ENCODE measurements around the gene SERPINB13.
"Not testable (repeated sequence)": the region's sequence is repeated elsewhere in the genome, so short reads cannot be mapped to it uniquely, and the experiment has no call there.

The SERPINB13 gene

GRCh38 chr18:63590966-63591695, 4.0 kb downstream of the SERPINB13 start:
- no peak for DNase-seq

GRCh38 chr18:63591725-63592124, 4.6 kb downstream of the SERPINB13 start:
- DNase-seq = no peak

DNA sequence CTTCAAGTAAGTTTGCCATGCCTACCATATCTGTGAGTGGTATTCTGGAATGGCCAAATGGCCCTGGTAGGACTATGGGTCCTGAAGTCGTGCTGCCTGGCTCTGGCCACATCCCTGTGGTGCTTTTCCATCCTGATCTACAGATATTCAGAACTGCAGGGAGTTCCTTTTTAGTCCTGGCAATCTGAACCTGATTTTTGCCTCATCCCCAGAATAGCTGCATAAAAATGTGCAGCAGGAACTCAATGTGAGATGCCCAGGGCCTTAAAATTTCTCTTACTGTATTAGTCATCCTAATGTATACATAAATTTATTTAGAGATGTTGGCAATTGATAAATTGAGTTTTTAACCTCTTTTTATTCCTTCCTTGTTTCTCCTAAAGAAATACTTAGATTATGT, 5.3 kb downstream of the SERPINB13 start:
- no peak for DNase-seq

GRCh38 chr18:63596964-63597363, 9.8 kb downstream of the SERPINB13 start:
- no peak for DNase-seq

GRCh38 chr18:63603355-63603754, 16.2 kb downstream of the SERPINB13 start:
- DNase-seq = no peak

GRCh38 chr18:63603772-63604171, 16.6 kb downstream of the SERPINB13 start:
- DNase-seq = no peak

GRCh38 chr18:63604791-63605567, 17.8 kb downstream of the SERPINB13 start:
- no peak for DNase-seq

DNA sequence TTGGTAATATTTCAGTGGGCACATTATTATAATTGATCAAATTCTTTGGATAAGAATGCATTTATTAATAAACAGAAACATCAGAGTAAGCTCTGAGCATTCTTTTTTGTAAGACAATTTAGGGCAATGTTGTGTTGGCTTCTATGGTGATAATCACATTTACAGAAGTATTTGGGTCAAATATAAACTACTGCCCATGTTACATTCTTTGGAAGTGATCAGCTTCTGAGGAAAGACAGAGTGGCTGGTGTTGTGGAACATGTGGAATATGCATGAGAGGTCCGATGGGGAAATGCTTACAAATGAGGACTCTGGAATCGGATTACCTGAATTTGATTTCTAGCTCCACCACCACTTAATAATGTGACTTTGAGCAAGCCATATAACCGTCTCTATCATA, 19.4 kb downstream of the SERPINB13 start:
- DNase-seq = no peak

- no peak for DNase-seq
Observed at GRCh38 chr18:63613420-63613819, 26.3 kb downstream of the SERPINB13 start.

DNA sequence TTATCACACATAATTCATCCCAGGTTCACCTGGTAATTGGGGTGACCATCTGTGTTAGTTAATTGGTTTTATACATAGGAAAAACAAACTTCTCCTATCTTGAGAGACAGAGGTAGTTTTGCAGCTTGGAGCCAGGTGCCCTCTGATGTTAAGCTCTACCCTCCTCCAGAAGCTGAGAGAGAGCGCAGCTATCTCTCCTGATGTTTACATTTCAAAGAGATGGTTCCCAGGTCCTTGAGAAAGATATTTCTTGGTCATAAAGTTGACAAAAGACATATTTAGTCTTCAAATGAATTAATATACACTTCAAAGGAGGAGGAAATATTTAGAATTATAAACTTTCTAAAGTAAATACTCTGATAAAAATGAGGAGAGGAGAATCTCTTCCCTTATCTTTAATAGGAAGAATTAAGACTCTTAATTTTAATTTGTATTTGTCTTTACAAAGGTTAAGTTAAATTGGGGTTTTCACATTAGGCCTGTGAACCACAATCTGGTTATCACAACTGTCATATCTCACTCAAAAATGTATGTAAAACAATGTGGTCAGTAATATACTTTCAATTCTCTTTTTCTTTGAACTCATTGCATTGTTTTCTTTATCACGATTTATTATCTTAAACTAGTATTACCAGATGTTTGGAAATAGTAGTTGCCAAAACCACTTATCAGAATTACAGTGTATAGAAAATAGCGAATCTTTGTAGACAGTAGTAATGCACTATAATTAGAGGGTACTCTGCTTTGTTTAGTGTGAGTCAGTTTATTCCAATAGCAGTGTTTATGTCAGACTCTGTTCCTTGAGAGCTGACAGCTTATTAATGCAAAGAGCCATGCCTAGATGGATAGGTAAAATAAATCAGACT, 30.1 kb downstream of the SERPINB13 start:
- peak in 1 of 5 experiments; percentile 1 for DNase-seq

GRCh38 chr18:63617915-63618234, 30.7 kb downstream of the SERPINB13 start:
- DNase-seq = no peak

- no peak for DNase-seq
Observed at GRCh38 chr18:63619661-63620060, 32.5 kb downstream of the SERPINB13 start.

GRCh38 chr18:63624863-63625262, 37.7 kb downstream of the SERPINB13 start:
- DNase-seq = no peak

DNA sequence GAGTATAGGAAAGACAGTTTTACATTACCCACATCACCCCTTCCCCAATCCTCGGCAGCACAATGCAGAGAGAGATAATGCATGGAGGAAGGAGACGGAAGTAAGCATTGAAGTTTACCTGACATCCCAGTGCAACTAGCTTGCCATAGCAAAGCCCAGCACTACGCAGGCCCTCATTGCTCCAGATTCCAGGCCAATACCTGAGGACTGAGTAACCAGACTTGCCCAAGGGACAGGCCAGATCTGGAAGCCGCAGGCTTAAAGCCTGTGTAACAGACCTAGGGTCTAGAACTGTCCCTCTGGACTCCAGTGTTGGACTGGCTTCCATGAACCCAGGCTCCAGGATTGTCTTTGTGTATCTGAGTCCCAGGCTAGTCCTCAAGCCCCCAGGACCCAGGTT, 39.3 kb downstream of the SERPINB13 start:
- DNase-seq = no peak

- DNase-seq = no peak
Observed at GRCh38 chr18:63627819-63628218, 40.7 kb downstream of the SERPINB13 start.

GRCh38 chr18:63637703-63638102, 50.6 kb downstream of the SERPINB13 start:
- DNase-seq = no peak

DNA sequence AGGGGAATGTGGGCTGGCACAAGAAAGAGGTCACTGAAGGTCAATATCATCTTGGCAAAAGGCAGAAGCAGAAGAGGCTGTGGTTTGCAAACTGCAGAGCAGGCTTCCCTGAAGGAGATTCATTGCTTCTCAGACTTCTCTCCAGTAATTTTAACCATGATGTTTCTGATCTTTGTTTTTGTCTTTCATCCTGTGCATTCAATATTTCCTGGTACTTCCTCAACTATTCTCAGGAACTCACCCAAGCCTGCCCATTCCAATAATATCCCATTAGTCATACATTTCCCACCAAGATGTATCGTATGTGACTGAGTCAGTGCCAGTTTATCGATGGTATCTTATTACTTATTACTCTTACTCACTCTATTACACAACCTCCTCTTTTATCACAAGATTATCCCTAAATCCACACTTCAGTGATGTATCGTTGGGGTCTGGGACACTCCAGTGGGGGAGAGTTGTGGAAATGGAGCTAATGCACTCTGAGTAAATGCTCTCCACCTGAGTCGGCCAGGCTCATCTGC, 54.1 kb downstream of the SERPINB13 start:
- DNase-seq = not testable (repeated sequence)

- not testable (repeated sequence) for DNase-seq
Observed at GRCh38 chr18:63642668-63643356, 55.7 kb downstream of the SERPINB13 start.

DNA sequence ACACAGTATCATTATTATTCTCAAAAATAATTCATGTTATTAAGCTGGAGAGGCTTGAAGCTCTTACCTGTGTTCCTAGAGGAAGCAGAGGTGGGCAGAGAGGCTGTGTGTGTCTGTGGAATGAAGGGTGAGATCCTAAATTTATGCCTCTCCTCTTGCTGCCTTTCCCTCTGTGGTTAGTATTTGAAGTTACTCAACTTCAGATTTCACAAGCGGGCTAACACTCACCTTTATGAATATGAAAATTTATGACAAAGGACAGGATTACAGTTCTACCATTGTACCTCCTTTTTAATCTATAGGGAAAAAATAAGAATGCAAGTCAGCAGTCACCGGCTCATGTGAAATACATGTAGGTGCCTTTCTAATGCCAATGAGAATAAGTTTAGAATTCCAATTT, 57.0 kb downstream of the SERPINB13 start, which contains the start of gene SERPINB4:
SERPINB4 (minus strand) TSS at position 115 of the 400 bp plus-strand sequence. CDS start 679 bp downstream, outside the sequence.
- not testable (repeated sequence) for DNase-seq

GRCh38 chr18:63644694-63645093, 57.6 kb downstream of the SERPINB13 start:
- not testable (repeated sequence) for DNase-seq

DNA sequence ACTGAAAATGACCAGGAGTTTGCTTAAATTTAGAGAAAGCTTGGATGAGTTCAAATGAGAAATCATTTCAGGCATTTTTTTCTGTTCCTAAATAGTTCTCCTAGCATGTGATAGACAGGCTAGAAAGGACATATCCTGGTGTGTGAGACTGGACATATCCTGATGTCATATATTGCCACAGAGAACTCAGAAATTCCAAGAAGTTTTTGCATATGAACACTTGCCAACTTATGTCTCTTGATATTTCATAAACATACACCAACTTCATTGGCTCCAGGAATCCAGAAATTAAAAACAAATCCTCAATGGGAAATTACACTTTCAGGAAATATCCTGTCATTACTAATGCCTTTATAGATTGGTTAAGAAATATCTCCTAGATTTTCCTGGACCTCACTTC, 59.8 kb downstream of the SERPINB13 start:
- DNase-seq = no peak

- no peak for DNase-seq
Observed at GRCh38 chr18:63648241-63648640, 61.1 kb downstream of the SERPINB13 start.
